ENCODE results near the gene KRT84. TPM values are rescaled to one million over a fixed set of nuclear protein-coding genes. Genes with fewer than 3 reads are reported as not detected.

The KRT84 gene
- total and polyA plus RNA-seq, 8 donors: not detected

- no peak for DNase-seq
- 82 to 88% (median 85%) methylated on average over 10 of the region's 10 CpGs for WGBS, 5 donors
Measured at GRCh38 chr12:52338241-52338960, 47.1 kb downstream of the KRT84 start.

GRCh38 chr12:52337054-52337453 is 48.4 kb downstream of the KRT84 start:
- H3K36me3 ChIP-seq: no peaks in the 10 kb centered on the region
- TF ChIP-seq POLR2A (IDR thresholded peaks at IDR 0.05) (no peak), EP300 (IDR thresholded peaks at IDR 0.05) (no peak)
- TF ChIP-seq, protein P1, sequence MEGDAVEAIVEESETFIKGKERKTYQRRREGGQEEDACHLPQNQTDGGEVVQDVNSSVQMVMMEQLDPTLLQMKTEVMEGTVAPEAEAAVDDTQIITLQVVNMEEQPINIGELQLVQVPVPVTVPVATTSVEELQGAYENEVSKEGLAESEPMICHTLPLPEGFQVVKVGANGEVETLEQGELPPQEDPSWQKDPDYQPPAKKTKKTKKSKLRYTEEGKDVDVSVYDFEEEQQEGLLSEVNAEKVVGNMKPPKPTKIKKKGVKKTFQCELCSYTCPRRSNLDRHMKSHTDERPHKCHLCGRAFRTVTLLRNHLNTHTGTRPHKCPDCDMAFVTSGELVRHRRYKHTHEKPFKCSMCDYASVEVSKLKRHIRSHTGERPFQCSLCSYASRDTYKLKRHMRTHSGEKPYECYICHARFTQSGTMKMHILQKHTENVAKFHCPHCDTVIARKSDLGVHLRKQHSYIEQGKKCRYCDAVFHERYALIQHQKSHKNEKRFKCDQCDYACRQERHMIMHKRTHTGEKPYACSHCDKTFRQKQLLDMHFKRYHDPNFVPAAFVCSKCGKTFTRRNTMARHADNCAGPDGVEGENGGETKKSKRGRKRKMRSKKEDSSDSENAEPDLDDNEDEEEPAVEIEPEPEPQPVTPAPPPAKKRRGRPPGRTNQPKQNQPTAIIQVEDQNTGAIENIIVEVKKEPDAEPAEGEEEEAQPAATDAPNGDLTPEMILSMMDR (IDR thresholded peaks at IDR 0.05): no peak

More at GRCh38 chr12:52338241-52338960, 47.1 kb downstream of the KRT84 start:
- Histone ChIP-seq H3K4me3 (no peak overlapping the region), H3K27me3 (peaks cover 0 to 3% (median 0%) of the 10 kb centered on the region in 3 donors), H3K9me3 (peaks cover 3 to 17% (median 12%) of the 10 kb centered on the region in 4 donors), H3K4me1 (no peaks in the 10 kb centered on the region), H3K27ac (no peak overlapping the region), H3K36me3 (no peaks in the 10 kb centered on the region)
- no peak for TF ChIP-seq POLR2A (IDR thresholded peaks at IDR 0.05)
- no peak for TF ChIP-seq POLR2AphosphoS5 (IDR thresholded peaks at IDR 0.05)
- TF ChIP-seq, protein P1 (IDR thresholded peaks at IDR 0.05): no peak
- no peak for TF ChIP-seq EP300 (IDR thresholded peaks at IDR 0.05)
- intact Hi-C loops (cut with DNase I; ENCODE audit: low total_unique reads): no loop called here

GRCh38 chr12:52336641-52337040 is 48.8 kb downstream of the KRT84 start:
- no peak for TF ChIP-seq POLR2A (IDR thresholded peaks at IDR 0.05)
- TF ChIP-seq EP300 (IDR thresholded peaks at IDR 0.05): no peak
- TF ChIP-seq, protein P1 (IDR thresholded peaks at IDR 0.05): no peak
- TF ChIP-seq POLR2AphosphoS5 (IDR thresholded peaks at IDR 0.05): no peak
- Histone ChIP-seq H3K9me3 (peaks cover 0 to 14% (median 8%) of the 10 kb centered on the region in 4 donors), H3K4me3 (no peak overlapping the region), H3K36me3 (no peaks in the 10 kb centered on the region), H3K27me3 (peaks cover 0 to 5% (median 0%) of the 10 kb centered on the region in 3 donors), H3K27ac (no peak overlapping the region), H3K4me1 (no peaks in the 10 kb centered on the region)
- no peak for DNase-seq
- WGBS, 5 donors: 51 to 87% (median 70%) methylated on average over 2 of the region's 2 CpGs
- intact Hi-C loops (cut with DNase I; ENCODE audit: low total_unique reads): no loop called here

More at GRCh38 chr12:52337054-52337453, 48.4 kb downstream of the KRT84 start:
- Histone ChIP-seq H3K9me3 (peaks cover 0 to 14% (median 8%) of the 10 kb centered on the region in 4 donors), H3K4me1 (no peaks in the 10 kb centered on the region), H3K4me3 (no peak overlapping the region), H3K27ac (no peak overlapping the region), H3K27me3 (peaks cover 0 to 5% (median 0%) of the 10 kb centered on the region in 3 donors)
- WGBS, 5 donors: 61 to 79% (median 73%) methylated on average over 1 of the region's 1 CpG
- intact Hi-C loops (cut with DNase I; ENCODE audit: low total_unique reads): no loop called here
- no peak for DNase-seq

GRCh38 chr12:52335598-52336262 is 49.7 kb downstream of the KRT84 start:
- DNase-seq: peak in 1 of 2 donors; percentile 43

More at GRCh38 chr12:52335598-52336262, 49.7 kb downstream of the KRT84 start:
- Histone ChIP-seq H3K36me3 (no peaks in the 10 kb centered on the region), H3K4me3 (no peak overlapping the region), H3K4me1 (no peaks in the 10 kb centered on the region), H3K27me3 (peaks cover 0 to 5% (median 0%) of the 10 kb centered on the region in 3 donors), H3K9me3 (peaks cover 0 to 14% (median 8%) of the 10 kb centered on the region in 4 donors), H3K27ac (no peak overlapping the region)
- intact Hi-C loops (cut with DNase I; ENCODE audit: low total_unique reads): no loop called here
- TF ChIP-seq, protein P1 (IDR thresholded peaks at IDR 0.05): no peak
- no peak for TF ChIP-seq POLR2AphosphoS5 (IDR thresholded peaks at IDR 0.05)
- no peak for TF ChIP-seq EP300 (IDR thresholded peaks at IDR 0.05)
- TF ChIP-seq POLR2A (IDR thresholded peaks at IDR 0.05): no peak
- WGBS, 5 donors: 57 to 76% (median 67%) methylated on average over 4 of the region's 4 CpGs

All from stomach (tissue), 9 donors.